Measurements from ENCODE around the gene CLEC2A.

CLEC2A gene

DNA sequence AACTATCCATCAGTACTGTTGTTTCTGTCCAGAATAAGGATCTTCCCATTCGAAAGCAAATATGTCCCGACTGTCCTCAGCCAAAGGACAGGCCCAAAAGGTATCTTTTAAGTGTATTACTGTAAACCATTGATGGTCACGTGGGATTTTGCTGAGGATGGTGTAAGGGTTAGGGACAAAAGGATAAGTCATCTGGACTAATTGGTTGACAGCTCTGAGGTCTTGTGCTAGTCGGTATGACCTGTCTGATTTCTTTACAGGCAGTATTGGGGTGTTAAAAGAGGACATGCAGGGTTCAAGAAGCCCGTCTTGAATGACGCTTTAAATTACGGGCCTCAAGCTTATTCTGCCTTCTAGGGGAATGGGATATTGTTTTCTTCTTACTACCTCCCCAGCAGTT lies 24.4 kb downstream of the CLEC2A start:
- Histone ChIP-seq H3K4me2 (ENCODE audit: low read length) (no peak overlapping the region), H3K36me3 (ENCODE audit: insufficient read depth, low read length) (no peaks in the 10 kb centered on the region), H3K9me3 (replicated peaks; ENCODE audit: low read length) (peaks cover 10% of the 10 kb centered on the region)

DNA sequence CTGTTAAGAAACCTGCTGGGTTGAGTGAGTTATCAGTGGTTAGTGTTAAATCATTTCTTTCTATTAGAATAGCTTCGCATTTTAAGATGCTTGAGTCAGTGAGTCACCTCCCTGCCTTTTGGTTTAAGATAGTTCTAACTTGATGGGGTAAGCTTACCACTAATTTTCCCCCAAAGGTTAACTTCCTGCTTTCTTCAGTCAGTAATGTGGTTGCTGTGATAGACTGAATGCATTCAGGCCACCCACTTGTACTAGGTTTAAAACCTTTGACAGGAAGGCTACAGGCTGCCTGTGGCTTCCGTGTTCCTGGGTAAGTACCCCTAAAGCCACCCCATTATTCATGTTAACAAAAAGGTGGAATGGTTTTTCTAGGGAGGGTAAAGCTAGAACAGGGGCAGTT lies 25.3 kb downstream of the CLEC2A start:
- Histone ChIP-seq H3K4me3 (ENCODE audit: low read length) (no peak overlapping the region), H3K36me3 (ENCODE audit: insufficient read depth, low read length) (no peaks in the 10 kb centered on the region), H3K4me2 (ENCODE audit: low read length) (no peak overlapping the region), H3K9me3 (replicated peaks; ENCODE audit: low read length) (peaks cover 10% of the 10 kb centered on the region), H3K27me3 (ENCODE audit: control insufficient read depth, insufficient read depth, low read length) (no peaks in the 10 kb centered on the region), H3K9ac (ENCODE audit: low read depth, low read length) (no peak overlapping the region), H3K4me1 (ENCODE audit: control insufficient read depth, insufficient read depth, low read length) (no peaks in the 10 kb centered on the region)

More for the DNA sequence above, 24.4 kb downstream of the CLEC2A start:
- Histone ChIP-seq H3K4me1 (ENCODE audit: control insufficient read depth, insufficient read depth, low read length) (no peaks in the 10 kb centered on the region), H3K27me3 (ENCODE audit: control insufficient read depth, insufficient read depth, low read length) (no peaks in the 10 kb centered on the region), H3K4me3 (ENCODE audit: low read length) (no peak overlapping the region), H3K9ac (ENCODE audit: low read depth, low read length) (no peak overlapping the region)

DNA sequence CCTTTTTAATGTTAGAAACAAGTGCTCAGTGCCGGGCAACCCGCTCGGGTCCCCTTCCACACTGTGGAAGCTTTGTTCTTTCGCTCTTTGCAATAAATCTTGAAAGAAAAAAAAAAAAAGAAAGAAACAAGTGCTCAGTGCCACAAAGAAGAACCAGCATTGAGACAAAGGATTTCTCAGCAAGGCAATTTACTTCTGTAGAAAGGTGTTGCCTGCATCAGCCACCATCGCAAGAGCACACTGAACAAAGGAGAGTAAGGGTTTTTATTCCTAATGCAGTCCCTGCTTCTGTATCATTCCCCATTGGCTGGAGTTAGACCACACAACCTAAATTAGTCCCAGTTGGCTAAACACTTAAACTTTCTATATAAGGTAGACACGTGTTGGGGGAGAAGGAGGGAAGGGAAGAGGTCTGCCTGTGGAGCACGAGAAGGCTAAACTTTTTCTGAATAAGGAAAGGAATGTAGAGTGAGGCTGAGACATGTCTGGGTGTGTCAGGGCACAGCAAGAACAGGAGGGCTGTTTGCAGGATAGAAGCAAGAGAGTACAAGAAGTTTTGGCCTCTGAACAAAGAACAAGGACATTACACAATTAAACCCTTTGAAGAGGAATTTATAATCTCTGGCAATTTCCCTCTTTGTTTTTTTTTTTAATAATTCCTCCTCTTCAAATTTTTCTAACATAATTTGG lies 29.5 kb downstream of the CLEC2A start:
- Histone ChIP-seq H3K4me2 (ENCODE audit: low read length) (no peak overlapping the region), H3K27me3 (ENCODE audit: control insufficient read depth, insufficient read depth, low read length) (no peaks in the 10 kb centered on the region), H3K4me3 (ENCODE audit: low read length) (no peak overlapping the region), H3K36me3 (ENCODE audit: insufficient read depth, low read length) (no peaks in the 10 kb centered on the region), H3K9ac (ENCODE audit: low read depth, low read length) (no peak overlapping the region), H3K9me3 (replicated peaks; ENCODE audit: low read length) (no peaks in the 10 kb centered on the region), H3K4me1 (ENCODE audit: control insufficient read depth, insufficient read depth, low read length) (no peaks in the 10 kb centered on the region)

DNA sequence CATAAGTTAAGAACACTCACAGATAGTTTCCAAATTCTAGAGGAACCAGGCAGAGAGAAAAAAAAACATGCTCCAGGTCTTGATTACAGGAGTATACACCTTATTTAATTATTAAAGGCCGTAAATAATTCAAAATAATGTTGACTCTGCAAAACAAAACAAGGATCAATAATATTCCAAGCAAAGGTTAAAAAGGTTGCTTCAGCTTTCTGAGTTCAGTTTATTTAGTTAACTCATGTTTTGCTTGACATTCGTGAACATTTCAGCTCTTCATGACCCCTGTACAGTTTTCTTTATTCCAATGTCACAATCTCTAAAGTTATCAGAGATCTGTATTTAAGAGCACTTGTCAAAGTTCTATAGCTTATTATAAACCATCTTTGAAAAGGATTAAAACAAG lies 31.2 kb downstream of the CLEC2A start:
- H3K27me3 ChIP-seq (ENCODE audit: control insufficient read depth, insufficient read depth, low read length): no peaks in the 10 kb centered on the region
- H3K4me1 ChIP-seq (ENCODE audit: control insufficient read depth, insufficient read depth, low read length): no peaks in the 10 kb centered on the region
- no peak overlapping the region for H3K9ac ChIP-seq (ENCODE audit: low read depth, low read length)
- H3K4me2 ChIP-seq (ENCODE audit: low read length): no peak overlapping the region
- H3K36me3 ChIP-seq (ENCODE audit: insufficient read depth, low read length): no peaks in the 10 kb centered on the region
- H3K9me3 ChIP-seq (replicated peaks; ENCODE audit: low read length): no peaks in the 10 kb centered on the region
- no peak overlapping the region for H3K4me3 ChIP-seq (ENCODE audit: low read length)

DNA sequence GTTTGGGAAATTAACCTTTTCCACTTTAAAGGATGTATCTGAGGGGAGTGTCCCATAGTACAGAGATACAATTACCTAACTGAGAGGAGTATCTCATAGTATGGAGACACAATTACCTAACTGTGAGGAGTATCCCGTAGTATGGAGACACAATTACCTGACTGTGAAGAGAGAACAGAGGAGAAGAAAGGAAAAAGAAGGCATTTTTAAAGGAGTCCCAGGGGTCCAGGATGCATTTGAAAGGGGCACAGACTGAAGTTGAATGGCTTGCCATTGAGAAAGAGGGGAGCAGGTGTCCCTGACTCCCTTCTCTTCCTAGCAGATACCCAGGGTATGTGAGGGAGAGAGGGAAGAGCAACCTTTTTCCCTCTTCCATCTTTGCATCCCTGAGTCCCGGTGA lies 33.0 kb downstream of the CLEC2A start:
- Histone ChIP-seq H3K4me1 (ENCODE audit: control insufficient read depth, insufficient read depth, low read length) (no peaks in the 10 kb centered on the region), H3K4me3 (ENCODE audit: low read length) (no peak overlapping the region), H3K9me3 (replicated peaks; ENCODE audit: low read length) (no peaks in the 10 kb centered on the region), H3K27me3 (ENCODE audit: control insufficient read depth, insufficient read depth, low read length) (no peaks in the 10 kb centered on the region), H3K9ac (ENCODE audit: low read depth, low read length) (no peak overlapping the region), H3K4me2 (ENCODE audit: low read length) (no peak overlapping the region), H3K36me3 (ENCODE audit: insufficient read depth, low read length) (no peaks in the 10 kb centered on the region)

DNA sequence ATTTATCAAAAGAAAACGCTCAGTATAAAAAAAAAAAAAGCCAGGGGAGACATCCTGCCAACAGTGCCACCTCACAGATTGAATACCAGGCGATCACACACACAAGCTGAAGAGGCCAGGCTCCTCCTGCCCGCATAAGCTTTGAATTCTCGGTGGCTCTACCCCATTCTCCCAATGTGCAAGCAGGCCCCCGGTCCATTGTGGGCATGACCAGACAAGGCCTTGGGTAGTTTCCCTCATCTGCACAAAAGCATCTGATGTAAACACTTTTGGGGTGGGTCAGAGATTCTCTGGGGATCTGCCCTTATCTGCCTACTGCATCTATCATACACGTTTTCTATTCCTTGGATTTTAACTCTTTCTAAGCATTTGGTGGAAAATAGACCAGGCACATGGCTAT lies 34.6 kb downstream of the CLEC2A start:
- Histone ChIP-seq H3K27me3 (ENCODE audit: control insufficient read depth, insufficient read depth, low read length) (no peaks in the 10 kb centered on the region), H3K9me3 (replicated peaks; ENCODE audit: low read length) (no peaks in the 10 kb centered on the region), H3K4me2 (ENCODE audit: low read length) (no peak overlapping the region), H3K4me3 (ENCODE audit: low read length) (no peak overlapping the region), H3K4me1 (ENCODE audit: control insufficient read depth, insufficient read depth, low read length) (no peaks in the 10 kb centered on the region), H3K9ac (ENCODE audit: low read depth, low read length) (no peak overlapping the region), H3K36me3 (ENCODE audit: insufficient read depth, low read length) (no peaks in the 10 kb centered on the region)

DNA sequence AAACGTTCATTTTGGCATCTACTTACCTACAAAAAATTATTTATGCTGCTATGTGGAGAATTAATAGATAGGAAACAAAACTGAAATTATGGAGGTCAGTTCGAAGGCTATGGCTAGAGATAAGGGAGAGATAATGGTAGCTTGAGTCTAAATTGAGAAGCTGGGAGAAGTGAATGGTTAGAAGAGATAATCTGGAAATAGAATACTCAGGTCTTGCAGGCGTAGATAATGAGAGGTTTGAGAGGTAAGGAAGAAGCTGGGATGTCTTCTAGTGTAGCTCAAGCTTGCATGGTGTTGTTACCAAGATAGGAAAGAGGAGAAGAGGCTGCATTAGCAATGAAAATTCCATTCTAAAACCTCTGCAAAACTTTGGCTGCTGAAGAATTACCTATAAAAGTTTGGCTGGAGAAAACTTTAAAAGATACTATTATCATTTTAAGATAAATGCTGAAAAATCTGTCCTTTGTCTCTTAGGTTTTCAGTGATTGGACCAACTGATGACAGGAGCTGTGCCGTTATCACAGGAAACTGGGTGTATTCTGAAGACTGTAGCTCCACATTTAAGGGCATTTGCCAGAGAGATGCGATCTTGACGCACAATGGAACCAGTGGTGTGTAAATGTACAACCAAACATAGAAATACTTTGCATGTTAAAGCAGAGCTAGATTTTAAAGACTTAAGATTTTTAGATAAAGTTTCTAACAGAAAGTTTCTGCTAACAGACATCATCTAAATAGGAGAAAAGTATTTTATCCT lies 36.8 kb downstream of the CLEC2A start:
- no peaks in the 10 kb centered on the region for H3K9me3 ChIP-seq (replicated peaks; ENCODE audit: low read length)
- no peaks in the 10 kb centered on the region for H3K4me1 ChIP-seq (ENCODE audit: control insufficient read depth, insufficient read depth, low read length)
- H3K4me3 ChIP-seq (ENCODE audit: low read length): no peak overlapping the region
- H3K9ac ChIP-seq (ENCODE audit: low read depth, low read length): no peak overlapping the region
- no peak overlapping the region for H3K4me2 ChIP-seq (ENCODE audit: low read length)
- no peaks in the 10 kb centered on the region for H3K36me3 ChIP-seq (ENCODE audit: insufficient read depth, low read length)
- no peaks in the 10 kb centered on the region for H3K27me3 ChIP-seq (ENCODE audit: control insufficient read depth, insufficient read depth, low read length)

DNA sequence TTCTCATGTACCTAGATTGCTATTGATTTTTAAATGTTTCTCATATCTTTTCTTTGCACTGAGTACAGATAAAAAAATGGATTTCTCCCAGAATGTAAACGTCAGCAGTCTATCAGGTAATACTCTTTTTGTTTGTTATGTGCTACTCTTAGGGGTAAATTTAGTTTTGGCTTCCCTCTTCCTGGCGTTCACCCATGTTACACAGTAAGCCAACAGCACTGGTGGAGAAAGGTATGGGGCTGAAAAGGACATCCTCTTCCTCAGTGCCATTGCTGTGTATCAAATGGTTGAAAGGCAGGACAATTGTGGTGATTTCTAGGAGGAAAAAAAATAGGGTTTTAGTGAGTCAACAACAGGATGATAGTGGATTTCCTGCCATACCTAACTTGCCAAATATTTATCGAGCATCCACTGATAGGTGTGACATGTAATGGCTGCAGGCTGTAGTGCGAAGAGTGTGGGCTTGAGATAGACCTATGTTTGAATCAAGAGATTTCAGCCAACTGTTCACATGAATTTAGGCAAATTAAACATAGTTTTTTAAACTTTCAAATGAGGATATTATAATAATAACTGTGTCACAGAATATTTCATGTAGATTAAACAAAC lies 43.4 kb downstream of the CLEC2A start:
- Histone ChIP-seq H3K9ac (ENCODE audit: low read depth, low read length) (no peak overlapping the region), H3K9me3 (replicated peaks; ENCODE audit: low read length) (no peaks in the 10 kb centered on the region), H3K27me3 (ENCODE audit: control insufficient read depth, insufficient read depth, low read length) (no peaks in the 10 kb centered on the region), H3K4me1 (ENCODE audit: control insufficient read depth, insufficient read depth, low read length) (no peaks in the 10 kb centered on the region), H3K4me3 (ENCODE audit: low read length) (no peak overlapping the region), H3K36me3 (ENCODE audit: insufficient read depth, low read length) (no peaks in the 10 kb centered on the region), H3K4me2 (ENCODE audit: low read length) (no peak overlapping the region)

DNA sequence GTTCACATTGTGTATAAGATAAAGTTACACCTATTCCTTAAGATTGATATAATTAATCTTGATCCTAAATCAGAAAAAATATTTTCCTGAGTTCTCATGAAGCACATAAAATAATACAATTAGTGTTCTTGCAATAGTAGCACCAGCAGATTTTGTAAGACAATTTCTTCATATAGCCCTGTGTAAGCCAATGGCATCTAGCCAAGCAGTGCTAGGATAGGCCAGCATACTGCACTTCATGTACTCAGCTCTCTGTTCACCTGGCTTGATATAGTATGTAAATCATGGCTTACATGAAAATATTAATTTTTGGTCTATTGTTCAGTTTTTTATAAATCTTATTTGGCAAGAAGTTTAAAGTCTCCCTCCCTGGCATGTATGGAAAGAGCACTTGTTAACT lies 49.0 kb downstream of the CLEC2A start:
- Histone ChIP-seq H3K9ac (ENCODE audit: low read depth, low read length) (no peak overlapping the region), H3K36me3 (ENCODE audit: insufficient read depth, low read length) (no peaks in the 10 kb centered on the region), H3K9me3 (replicated peaks; ENCODE audit: low read length) (no peaks in the 10 kb centered on the region), H3K4me1 (ENCODE audit: control insufficient read depth, insufficient read depth, low read length) (no peaks in the 10 kb centered on the region), H3K27me3 (ENCODE audit: control insufficient read depth, insufficient read depth, low read length) (no peaks in the 10 kb centered on the region), H3K4me3 (ENCODE audit: low read length) (no peak overlapping the region), H3K4me2 (ENCODE audit: low read length) (no peak overlapping the region)

DNA sequence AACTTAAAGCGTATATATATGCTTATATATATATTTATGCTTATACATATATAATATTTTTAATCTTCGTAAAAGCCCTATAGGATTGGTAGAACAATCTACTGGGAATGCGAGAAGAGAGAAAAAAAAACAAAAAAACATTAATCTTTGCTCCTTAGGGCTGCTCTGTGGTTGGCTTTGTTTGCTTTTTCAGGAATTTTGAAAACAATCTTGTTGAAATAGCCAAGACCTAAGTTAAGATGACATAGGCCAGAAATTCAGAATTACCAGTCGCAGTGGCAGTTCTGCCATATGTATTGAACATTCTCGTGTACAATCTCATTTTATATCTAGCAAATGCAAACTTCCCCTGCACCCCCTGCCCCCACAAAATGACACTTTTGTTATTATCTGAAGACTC lies 50.2 kb downstream of the CLEC2A start:
- no peaks in the 10 kb centered on the region for H3K9me3 ChIP-seq (replicated peaks; ENCODE audit: low read length)
- H3K4me3 ChIP-seq (ENCODE audit: low read length): no peak overlapping the region
- H3K27me3 ChIP-seq (ENCODE audit: control insufficient read depth, insufficient read depth, low read length): no peaks in the 10 kb centered on the region
- H3K4me1 ChIP-seq (ENCODE audit: control insufficient read depth, insufficient read depth, low read length): no peaks in the 10 kb centered on the region
- no peak overlapping the region for H3K9ac ChIP-seq (ENCODE audit: low read depth, low read length)
- H3K36me3 ChIP-seq (ENCODE audit: insufficient read depth, low read length): no peaks in the 10 kb centered on the region
- H3K4me2 ChIP-seq (ENCODE audit: low read length): no peak overlapping the region

DNA sequence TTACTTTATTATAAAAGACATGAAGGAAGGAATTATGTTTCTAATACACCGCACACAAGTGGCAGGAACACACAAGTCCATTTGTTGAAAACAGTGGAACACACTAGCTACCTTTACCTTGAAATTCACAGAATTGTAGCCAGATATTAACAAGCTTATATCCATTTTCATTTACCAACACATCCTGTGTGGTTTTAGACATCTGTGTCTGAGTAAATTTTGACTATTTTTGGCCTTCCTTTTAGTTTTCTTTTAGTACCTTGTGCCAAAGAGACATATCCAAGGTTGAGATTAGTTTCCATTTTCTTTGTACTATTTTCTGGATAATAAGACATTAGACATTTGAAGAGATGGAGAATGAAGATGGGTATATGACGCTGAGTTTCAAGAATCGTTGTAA lies 50.9 kb downstream of the CLEC2A start, which contains the start of gene KLRF2:
Gene KLRF2 (plus strand): TSS at position 244 of the 400 bp plus-strand sequence. CDS start 107 bp downstream, at position 351.
- no peak within 1 kb of the TSS for H3K4me2 ChIP-seq (ENCODE audit: low read length)
- H3K9me3 ChIP-seq (replicated peaks; ENCODE audit: low read length): no peaks in the 10 kb centered on the region
- no peaks in the 10 kb centered on the region for H3K4me1 ChIP-seq (ENCODE audit: control insufficient read depth, insufficient read depth, low read length)
- no peak within 1 kb of the TSS for H3K4me3 ChIP-seq (ENCODE audit: low read length)
- no peaks in the 10 kb centered on the region for H3K27me3 ChIP-seq (ENCODE audit: control insufficient read depth, insufficient read depth, low read length)
- no peaks in the 10 kb centered on the region for H3K36me3 ChIP-seq (ENCODE audit: insufficient read depth, low read length)
- H3K9ac ChIP-seq (ENCODE audit: low read depth, low read length): no peak within 1 kb of the TSS

Data from skeletal muscle satellite cell (primary cell).